Liver (tissue), 9 donors: Measurements from ENCODE around the gene TAPBP. TPM values are rescaled to one million over a fixed set of nuclear protein-coding genes. Genes with fewer than 3 reads are reported as not detected.

Source experiments
- DNase-seq: peaks from one replicate; pipeline ENCODE4 v3.0.0-alpha.2; 2017; ENCODE audit warnings: low spot score
- H3K27ac ChIP-seq, 2 donors: one replicate each; pipeline ENCODE4 v1.7.0; 2013; ENCODE audit warnings: inconsistent platforms in 2 of 2, low read length in 2 of 2, control low read depth in 1 of 2, low read depth in 1 of 2, mild to moderate bottlenecking in 1 of 2
- H3K27me3 ChIP-seq, 4 donors: one replicate each; pipeline versions ENCODE4 v1.6.1 to v1.7.0; 2013; ENCODE audit warnings: low read length in 3 of 4, inconsistent platforms in 1 of 4, mild to moderate bottlenecking in 1 of 4, moderate library complexity in 1 of 4; ENCODE audit not compliant: control insufficient read depth in 4 of 4, insufficient read depth in 4 of 4
- H3K36me3 ChIP-seq, 4 donors: one replicate each; pipeline versions ENCODE4 v1.6.1 to v1.7.0; 2013; ENCODE audit warnings: low read length in 3 of 4, mild to moderate bottlenecking in 3 of 4, low read depth in 1 of 4, moderate library complexity in 1 of 4; ENCODE audit not compliant: control insufficient read depth in 4 of 4, insufficient read depth in 3 of 4
- H3K4me1 ChIP-seq, 4 donors: one replicate each; pipeline versions ENCODE4 v1.6.1 to v1.7.0; 2013; ENCODE audit warnings: low read length in 3 of 4, mild to moderate bottlenecking in 3 of 4, moderate library complexity in 1 of 4; ENCODE audit not compliant: control insufficient read depth in 4 of 4, insufficient read depth in 4 of 4
- H3K4me3 ChIP-seq, 3 donors: one replicate each; pipeline versions ENCODE4 v1.6.1 to v1.7.0; 2013; ENCODE audit warnings: low read length in 3 of 3, control low read depth in 1 of 3, low read depth in 1 of 3, mild to moderate bottlenecking in 1 of 3
- H3K9ac ChIP-seq, 2 donors: one replicate each; pipeline ENCODE4 v1.7.0; 2013; ENCODE audit warnings: low read length in 2 of 2, mild to moderate bottlenecking in 2 of 2, moderate library complexity in 2 of 2, control low read depth in 1 of 2, low read depth in 1 of 2
- H3K9me3 ChIP-seq, 4 donors: one replicate each; pipeline versions ENCODE4 v1.6.1 to v1.7.0; 2013; ENCODE audit warnings: low read length in 3 of 4; ENCODE audit not compliant: control insufficient read depth in 4 of 4
- FOXA1 ChIP-seq: IDR thresholded peaks from 2 replicates; pipeline ENCODE4 v1.6.1; 2016; ENCODE audit warnings: antibody characterized with exemption
- FOXA2 ChIP-seq: IDR thresholded peaks from 2 replicates; pipeline ENCODE4 v1.6.1; 2016; ENCODE audit warnings: antibody characterized with exemption
- GABPA ChIP-seq, 2 donors: IDR thresholded peaks in 1 of 2; conservative IDR thresholded peaks in 1 of 2; 2 replicates each; pipeline ENCODE4 v1.6.1; 2016; ENCODE audit warnings: antibody characterized with exemption in 2 of 2, mild to moderate bottlenecking in 1 of 2, moderate library complexity in 1 of 2
- HNF4A ChIP-seq, 2 donors: conservative IDR thresholded peaks; 2 replicates each; pipeline ENCODE4 v1.6.1; 2016; ENCODE audit warnings: antibody characterized with exemption in 2 of 2, mild to moderate bottlenecking in 2 of 2
- HNF4G ChIP-seq: IDR thresholded peaks from 2 replicates; pipeline ENCODE4 v1.6.1; 2016; ENCODE audit warnings: antibody characterized with exemption
- NR2F2 ChIP-seq: IDR thresholded peaks from 2 replicates; pipeline ENCODE4 v1.6.1; 2016; ENCODE audit warnings: antibody characterized with exemption
- RAD21 ChIP-seq, 2 donors: IDR thresholded peaks; 2 replicates each; pipeline ENCODE4 v1.6.1; 2016; ENCODE audit warnings: antibody characterized with exemption in 2 of 2, mild to moderate bottlenecking in 2 of 2
- RXRA ChIP-seq, 2 donors: IDR thresholded peaks; 2 replicates each; pipeline ENCODE4 v1.6.1; 2017 to 2018; ENCODE audit warnings: antibody characterized with exemption in 2 of 2, mild to moderate bottlenecking in 1 of 2
- SP1 ChIP-seq: IDR thresholded peaks from 2 replicates; pipeline ENCODE4 v1.6.1; 2018; ENCODE audit warnings: antibody characterized with exemption, mild to moderate bottlenecking
- TAF1 ChIP-seq: conservative IDR thresholded peaks from 2 replicates; pipeline ENCODE4 v1.6.1; 2016; ENCODE audit warnings: antibody characterized with exemption, mild to moderate bottlenecking
- YY1 ChIP-seq: IDR thresholded peaks from 2 replicates; pipeline ENCODE4 v1.6.1; 2016; ENCODE audit warnings: antibody characterized with exemption, mild to moderate bottlenecking
- WGBS: extraction: QIAGEN DNeasy Blood & Tissue Kit; methylation state at CpG from one replicate; pipeline ENCODE4 v1.1.7; 2013; 5-methylcytosine and 5-hydroxymethylcytosine counted together
- polyA plus RNA-seq, 2 donors: library from polyadenylated mRNA; stranded (reverse) in 1 of 2; unstranded in 1 of 2; fragments of 200-250 nt in 1 of 2; fragments of >200 nt in 1 of 2; fragmentation: Nextera tagmentation in 1 of 2; extraction: Ambion mirVana in 1 of 2; gene quantifications; one replicate each; pipeline versions ENCODE4 v1.2.1 to v1.2.3, GENCODE V29; 2013 to 2015
- total RNA-seq, 2 donors: library from RNA; depleted of rRNA; stranded (reverse); fragments of >200 nt; gene quantifications; one replicate each; pipeline ENCODE4 v1.2.3, GENCODE V29; 2014
- TF ChIP-seq, protein P1 (sequence below): IDR thresholded peaks from 2 replicates; pipeline ENCODE4 v1.6.1; 2016; ENCODE audit warnings: antibody characterized with exemption
- TF ChIP-seq, protein P2 (sequence below): IDR thresholded peaks from 2 replicates; pipeline ENCODE4 v1.6.1; 2016; ENCODE audit warnings: antibody characterized with exemption
- TF ChIP-seq, protein P3 (sequence below): IDR thresholded peaks from 2 replicates; pipeline ENCODE4 v1.6.1; 2016; ENCODE audit warnings: antibody characterized with exemption, mild to moderate bottlenecking
- donor health status: healthy.
- donor health status: healthy.
- donor health status: healthy.
- donor health status: healthy.
- donor health status: healthy.

The TAPBP gene
- total and polyA plus RNA-seq, 4 donors: 47.9 to 74.0 (median 51.0) TPM

DNA sequence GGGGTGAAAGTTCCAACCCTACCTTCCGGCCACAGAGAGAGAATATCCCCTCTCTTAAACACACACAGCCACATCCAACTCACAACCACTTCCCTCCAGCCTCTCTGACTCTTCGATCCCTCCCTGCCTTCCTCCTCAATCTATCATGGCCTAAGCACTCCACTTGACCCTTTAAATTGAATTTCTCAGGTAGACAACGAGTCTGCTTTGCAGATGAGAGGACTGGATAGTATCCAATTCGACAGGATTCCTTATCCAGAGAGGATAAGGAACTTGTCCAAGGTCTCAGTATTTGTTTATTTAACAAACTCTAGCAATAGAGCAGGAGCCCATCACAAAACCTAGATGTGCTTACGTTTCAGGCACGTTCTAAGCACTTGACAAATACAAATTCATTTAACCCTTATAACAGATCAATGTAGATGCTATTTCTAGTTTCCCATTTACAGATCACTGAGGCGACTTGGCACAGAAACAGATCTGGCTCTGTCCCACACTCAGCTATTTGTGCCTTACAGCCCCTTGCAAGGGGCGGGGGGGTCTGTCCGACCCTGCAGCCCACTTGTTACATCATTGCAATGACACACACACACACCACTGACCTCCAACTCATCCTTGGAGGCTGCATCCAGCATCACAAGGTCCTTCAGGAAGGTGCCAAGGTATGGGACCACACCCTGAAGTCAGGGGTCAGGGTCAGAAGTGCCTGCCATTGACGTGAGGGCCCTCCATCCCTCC lies 19.6 kb downstream of the TAPBP start:
- H3K36me3 ChIP-seq: peaks cover 7 to 38% (median 15%) of the 10 kb centered on the region in 4 donors
- TF ChIP-seq, protein P1, sequence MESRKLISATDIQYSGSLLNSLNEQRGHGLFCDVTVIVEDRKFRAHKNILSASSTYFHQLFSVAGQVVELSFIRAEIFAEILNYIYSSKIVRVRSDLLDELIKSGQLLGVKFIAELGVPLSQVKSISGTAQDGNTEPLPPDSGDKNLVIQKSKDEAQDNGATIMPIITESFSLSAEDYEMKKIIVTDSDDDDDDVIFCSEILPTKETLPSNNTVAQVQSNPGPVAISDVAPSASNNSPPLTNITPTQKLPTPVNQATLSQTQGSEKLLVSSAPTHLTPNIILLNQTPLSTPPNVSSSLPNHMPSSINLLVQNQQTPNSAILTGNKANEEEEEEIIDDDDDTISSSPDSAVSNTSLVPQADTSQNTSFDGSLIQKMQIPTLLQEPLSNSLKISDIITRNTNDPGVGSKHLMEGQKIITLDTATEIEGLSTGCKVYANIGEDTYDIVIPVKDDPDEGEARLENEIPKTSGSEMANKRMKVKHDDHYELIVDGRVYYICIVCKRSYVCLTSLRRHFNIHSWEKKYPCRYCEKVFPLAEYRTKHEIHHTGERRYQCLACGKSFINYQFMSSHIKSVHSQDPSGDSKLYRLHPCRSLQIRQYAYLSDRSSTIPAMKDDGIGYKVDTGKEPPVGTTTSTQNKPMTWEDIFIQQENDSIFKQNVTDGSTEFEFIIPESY: no peak
- TF ChIP-seq FOXA2: no peak
- no peak for TF ChIP-seq RAD21 (IDR thresholded peaks at IDR 0.05)
- TF ChIP-seq FOXA1: no peak
- no peak for TF ChIP-seq RXRA (IDR thresholded peaks at IDR 0.05)
- no peak for TF ChIP-seq TAF1
- no peak for TF ChIP-seq HNF4A (conservative IDR thresholded peaks at IDR 0.05)
- TF ChIP-seq, protein P2, sequence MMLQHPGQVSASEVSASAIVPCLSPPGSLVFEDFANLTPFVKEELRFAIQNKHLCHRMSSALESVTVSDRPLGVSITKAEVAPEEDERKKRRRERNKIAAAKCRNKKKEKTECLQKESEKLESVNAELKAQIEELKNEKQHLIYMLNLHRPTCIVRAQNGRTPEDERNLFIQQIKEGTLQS: no peak
- TF ChIP-seq HNF4G: no peak
- TF ChIP-seq YY1: no peak
- no peak overlapping the region for H3K4me3 ChIP-seq
- no peaks in the 10 kb centered on the region for H3K27me3 ChIP-seq
- no peak overlapping the region for H3K9ac ChIP-seq
- WGBS: 78% methylated on average over 10 of the region's 10 CpGs
- H3K27ac ChIP-seq: no peak overlapping the region
- H3K9me3 ChIP-seq: no peaks in the 10 kb centered on the region
- no peak for DNase-seq
- H3K4me1 ChIP-seq: peaks cover 11 to 34% (median 29%) of the 10 kb centered on the region in 4 donors

DNA sequence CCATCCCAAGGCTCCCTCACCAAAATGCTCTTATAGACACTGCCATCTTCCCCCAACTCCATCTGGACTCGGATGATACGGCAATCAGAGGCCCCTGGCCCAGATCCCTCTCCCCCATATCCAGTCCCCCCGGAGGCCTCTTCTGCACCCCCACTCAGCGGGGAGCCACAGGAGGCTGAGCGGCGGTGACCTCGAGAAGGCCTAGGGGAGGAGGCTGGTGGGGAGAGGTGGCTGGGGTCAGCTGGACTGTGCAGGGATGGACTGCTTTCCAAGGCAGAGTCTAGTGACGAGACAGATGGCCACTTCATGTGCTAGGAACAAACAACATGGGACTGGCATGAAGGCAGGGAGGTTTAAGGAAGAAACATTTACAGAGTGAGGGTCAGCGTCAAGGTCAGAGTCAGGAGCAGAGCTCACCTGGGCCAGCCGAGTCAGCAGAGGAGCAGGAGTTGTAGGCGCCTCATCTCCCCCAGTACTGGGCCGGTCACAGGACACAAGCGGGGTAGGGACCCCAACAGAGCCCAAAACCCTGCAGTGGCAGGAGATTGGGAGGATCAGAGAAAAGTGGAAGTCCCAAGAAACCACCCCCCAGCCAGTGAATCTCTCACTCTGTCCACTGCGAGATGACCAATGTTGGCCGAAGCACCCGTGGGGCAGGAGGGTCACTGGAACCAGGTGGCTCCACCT lies 20.7 kb downstream of the TAPBP start:
- no peak for DNase-seq
- TF ChIP-seq SP1 (no peak), FOXA2 (no peak), HNF4G (no peak), FOXA1 (no peak), RAD21 (IDR thresholded peaks at IDR 0.05) (no peak), NR2F2 (no peak), GABPA (IDR thresholded peaks at IDR 0.05 in 1 of 2, conservative IDR thresholded peaks at IDR 0.05 in 1 of 2) (no peak), RXRA (IDR thresholded peaks at IDR 0.05) (no peak)
- TF ChIP-seq, protein P3, sequence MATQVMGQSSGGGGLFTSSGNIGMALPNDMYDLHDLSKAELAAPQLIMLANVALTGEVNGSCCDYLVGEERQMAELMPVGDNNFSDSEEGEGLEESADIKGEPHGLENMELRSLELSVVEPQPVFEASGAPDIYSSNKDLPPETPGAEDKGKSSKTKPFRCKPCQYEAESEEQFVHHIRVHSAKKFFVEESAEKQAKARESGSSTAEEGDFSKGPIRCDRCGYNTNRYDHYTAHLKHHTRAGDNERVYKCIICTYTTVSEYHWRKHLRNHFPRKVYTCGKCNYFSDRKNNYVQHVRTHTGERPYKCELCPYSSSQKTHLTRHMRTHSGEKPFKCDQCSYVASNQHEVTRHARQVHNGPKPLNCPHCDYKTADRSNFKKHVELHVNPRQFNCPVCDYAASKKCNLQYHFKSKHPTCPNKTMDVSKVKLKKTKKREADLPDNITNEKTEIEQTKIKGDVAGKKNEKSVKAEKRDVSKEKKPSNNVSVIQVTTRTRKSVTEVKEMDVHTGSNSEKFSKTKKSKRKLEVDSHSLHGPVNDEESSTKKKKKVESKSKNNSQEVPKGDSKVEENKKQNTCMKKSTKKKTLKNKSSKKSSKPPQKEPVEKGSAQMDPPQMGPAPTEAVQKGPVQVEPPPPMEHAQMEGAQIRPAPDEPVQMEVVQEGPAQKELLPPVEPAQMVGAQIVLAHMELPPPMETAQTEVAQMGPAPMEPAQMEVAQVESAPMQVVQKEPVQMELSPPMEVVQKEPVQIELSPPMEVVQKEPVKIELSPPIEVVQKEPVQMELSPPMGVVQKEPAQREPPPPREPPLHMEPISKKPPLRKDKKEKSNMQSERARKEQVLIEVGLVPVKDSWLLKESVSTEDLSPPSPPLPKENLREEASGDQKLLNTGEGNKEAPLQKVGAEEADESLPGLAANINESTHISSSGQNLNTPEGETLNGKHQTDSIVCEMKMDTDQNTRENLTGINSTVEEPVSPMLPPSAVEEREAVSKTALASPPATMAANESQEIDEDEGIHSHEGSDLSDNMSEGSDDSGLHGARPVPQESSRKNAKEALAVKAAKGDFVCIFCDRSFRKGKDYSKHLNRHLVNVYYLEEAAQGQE: no peak
- TF ChIP-seq, protein P1: no peak
- Histone ChIP-seq H3K36me3 (peaks cover 7 to 38% (median 15%) of the 10 kb centered on the region in 4 donors), H3K4me1 (peaks cover 14 to 39% (median 30%) of the 10 kb centered on the region in 4 donors), H3K27me3 (no peaks in the 10 kb centered on the region), H3K9ac (no peak overlapping the region), H3K27ac (no peak overlapping the region), H3K4me3 (no peak overlapping the region), H3K9me3 (no peaks in the 10 kb centered on the region)
- 94% methylated on average over 16 of the region's 16 CpGs for WGBS
